Activated CD4-positive, alpha-beta T cell treated with anti-CD3 and anti-CD28 coated beads for 1 hour (primary cell): ENCODE data around the gene SMIM3.
"Not testable (repeated sequence)": the region's sequence is repeated elsewhere in the genome, so short reads cannot be mapped to it uniquely, and the experiment has no call there.

ENCODE experiments used
- DNase-seq: peaks from one replicate; pipeline ENCODE4 v3.0.0-alpha.2; 2020

The SMIM3 gene, protein sequence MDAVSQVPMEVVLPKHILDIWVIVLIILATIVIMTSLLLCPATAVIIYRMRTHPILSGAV

DNA sequence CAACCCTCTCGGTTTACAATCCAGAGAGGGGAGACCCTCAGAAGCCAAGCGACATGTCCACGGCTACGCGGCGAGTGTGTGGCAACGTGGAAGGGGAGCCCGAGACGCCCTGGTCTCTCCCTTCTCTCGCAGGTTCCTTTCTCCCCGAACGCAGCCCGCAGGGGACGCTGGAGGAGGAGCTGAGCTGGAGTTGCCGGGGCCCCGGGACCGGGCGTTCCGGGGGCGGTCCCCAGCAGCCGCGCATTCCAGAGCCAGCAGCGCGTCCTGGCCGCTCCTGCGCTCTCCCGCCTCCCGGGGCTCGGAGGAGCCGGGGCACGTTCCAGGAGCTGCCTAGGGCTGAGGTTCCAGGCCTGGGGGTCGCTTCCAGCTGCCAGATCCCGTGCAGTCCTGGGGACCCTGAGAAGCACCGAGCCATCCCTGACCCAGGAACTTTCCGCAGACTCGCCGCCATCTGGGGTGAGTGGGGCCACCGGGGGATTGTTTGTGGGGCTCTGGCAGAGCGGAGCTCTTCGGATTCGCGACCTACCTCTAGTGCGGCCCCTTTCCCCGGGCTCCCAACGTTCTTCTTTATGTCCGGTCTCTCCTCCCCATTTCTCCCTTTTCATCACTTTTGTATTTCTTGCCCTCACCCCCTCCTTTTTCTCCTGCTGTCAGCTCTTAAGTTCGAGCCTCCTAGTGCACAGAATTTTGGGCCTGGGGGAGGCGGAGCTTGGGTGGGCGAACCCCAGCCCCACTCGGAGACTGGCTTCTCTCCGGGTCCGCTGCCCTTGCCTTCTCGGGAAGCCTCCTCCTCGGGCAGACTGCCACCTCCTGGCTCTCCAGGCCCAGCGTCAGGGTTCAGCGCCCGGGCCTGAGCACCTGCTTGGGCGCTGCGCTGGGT, at the start of gene SMIM3:
SMIM3 (plus strand) TSS at position 241 of the 880 bp plus-strand sequence. CDS start 16,684 bp downstream, outside the sequence.
- peak; percentile 62 for DNase-seq

DNA sequence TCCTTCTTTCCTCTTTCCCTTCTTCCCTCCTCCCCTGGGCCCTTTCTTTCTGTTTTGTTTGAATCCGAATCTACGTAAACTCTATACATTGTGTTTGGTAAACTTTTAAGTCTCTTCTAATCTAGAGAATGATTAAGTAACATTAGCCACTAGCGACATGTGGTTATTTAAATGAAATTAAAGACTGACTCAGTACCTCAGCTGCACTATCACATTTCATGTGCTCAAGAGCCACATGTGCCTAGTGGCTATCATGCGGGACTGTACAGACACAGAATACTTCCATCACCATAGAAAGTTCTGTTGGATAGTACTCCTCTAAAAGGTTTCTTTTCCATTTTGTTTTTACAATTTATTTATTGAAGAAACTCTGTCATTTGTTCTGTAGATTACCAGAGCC, 48.7 kb upstream of the SMIM3 start:
- no peak for DNase-seq

DNA sequence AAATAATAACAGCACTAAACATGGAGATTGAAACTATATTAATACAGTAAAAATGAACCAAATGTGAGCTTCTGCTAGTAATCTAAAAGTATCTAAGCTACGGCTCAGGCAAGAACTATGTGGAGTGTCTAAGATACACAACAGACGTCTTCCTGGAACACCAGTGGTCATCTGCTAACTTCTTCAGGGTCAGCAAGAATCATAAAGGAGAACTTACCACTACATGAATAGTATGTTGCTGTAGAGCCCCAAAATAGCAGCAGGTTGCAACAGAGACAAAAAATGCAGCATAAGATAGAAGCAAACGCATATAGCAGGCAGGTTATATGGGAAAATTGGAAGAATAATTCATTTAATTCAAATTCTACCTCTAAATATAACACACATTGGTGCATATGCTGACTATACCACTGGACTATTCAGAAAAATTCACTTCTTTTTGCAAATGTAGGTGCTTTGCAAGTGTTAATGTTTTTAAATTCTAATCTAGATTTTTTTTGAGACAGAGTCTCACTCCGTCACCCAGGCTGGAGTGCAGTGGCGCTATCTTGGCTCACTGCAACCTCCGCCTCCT, 46.8 kb upstream of the SMIM3 start:
- DNase-seq = no peak

DNA sequence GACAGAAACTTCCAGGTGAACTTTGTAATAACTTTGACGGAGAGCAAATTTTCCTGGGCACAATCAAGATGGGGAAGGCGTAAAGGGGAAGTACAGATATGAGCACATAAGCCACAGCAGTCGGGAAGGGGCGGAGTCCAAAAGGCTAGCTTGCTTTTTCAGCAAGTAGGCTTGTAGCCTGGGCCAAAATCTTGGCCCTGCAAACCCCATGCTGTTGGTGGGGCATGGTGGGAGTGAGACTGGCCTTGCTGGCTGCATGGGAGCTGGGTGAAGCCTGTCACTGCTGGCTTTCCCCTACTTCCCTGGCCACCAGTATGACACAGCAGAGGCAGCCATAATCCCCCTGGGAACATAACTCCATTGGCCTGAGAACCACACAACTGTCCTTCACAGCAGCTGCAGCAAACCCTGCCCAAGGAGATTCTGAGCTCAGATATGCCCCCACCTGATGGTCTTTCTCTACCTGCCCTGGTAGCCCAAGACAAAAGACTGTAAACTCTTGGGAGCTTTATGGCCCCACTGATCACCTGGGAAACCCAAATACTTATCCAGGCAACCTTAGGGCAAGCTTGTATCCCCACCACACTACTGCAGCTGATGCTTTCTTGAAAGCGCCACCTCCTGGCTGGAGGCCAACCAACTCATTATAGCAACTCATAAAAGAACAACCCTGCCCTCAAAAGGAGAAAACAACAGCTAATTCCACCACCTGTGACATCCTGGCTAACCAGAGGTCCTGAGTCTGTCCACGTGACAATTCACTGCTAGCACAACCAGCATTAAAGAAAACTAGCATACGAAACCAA, 43.8 kb upstream of the SMIM3 start:
- DNase-seq = no peak

DNA sequence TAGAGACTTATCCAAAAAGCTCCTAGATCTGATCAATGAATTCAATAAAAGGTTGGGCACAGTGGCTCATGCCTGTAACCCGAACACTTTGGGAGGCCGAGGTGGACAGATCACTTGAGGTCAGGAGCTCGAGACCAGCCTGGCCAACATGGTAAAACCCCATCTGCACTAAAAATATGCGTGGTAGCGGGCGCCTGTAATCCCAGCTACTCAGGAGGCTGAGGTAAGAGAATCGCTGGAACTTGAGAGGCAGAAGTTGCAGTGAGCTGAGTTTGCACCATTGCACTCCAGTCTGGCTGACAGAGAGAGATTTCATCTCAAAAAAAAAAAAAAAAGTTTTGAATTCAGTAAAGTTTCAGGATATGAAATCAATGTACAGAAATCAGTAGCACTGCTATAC, 39.7 kb upstream of the SMIM3 start:
- no peak for DNase-seq

DNA sequence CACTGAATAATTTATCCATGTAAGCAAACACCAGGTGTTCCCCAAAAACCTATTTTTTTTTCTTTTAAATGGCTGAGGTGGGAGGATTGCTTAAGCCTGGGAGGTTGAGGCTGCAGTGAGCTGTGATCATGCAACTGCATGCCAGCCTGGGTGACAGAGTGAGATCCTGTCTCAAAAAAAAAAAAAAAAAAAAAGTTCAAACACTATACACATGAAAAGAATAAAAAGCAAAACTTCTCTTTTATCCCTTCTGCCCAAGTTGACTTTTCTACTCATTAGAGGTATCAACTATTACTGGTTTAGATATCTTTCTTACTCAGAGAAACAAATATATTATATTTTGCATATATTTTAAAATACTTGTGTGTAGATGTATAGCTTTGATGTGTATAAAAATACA, 37.6 kb upstream of the SMIM3 start:
- DNase-seq = no peak

DNA sequence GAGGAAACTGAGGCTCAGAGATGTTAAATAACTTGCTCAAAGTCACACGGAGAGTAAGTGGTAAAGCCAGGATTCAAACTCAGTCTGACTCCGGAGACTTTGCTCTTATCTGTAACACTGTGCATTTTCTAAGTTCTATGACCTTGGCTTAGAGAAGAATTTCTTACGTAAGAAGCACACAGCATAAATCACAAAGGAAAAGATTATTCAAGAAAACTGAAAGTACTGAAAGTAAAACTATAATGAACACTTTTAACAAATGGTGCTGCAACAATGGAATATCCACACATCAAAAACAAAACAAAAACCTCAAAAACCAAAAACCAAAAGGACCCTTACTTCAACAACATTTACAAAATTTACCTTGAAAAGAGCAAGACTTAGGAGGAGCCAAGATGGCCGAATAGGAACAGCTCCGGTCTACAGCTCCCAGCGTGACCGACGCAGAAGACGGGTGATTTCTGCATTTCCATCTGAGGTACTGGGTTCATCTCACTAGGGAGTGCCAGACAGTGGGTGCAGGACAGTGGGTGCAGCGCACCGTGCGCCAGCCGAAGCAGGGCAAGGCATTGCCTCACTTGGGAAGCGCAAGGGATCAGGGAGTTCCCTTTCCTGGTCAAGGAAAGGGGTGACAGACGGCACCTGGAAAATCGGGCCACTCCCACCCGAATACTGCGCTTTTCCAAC, 36.0 kb upstream of the SMIM3 start:
- not testable (repeated sequence) for DNase-seq

DNA sequence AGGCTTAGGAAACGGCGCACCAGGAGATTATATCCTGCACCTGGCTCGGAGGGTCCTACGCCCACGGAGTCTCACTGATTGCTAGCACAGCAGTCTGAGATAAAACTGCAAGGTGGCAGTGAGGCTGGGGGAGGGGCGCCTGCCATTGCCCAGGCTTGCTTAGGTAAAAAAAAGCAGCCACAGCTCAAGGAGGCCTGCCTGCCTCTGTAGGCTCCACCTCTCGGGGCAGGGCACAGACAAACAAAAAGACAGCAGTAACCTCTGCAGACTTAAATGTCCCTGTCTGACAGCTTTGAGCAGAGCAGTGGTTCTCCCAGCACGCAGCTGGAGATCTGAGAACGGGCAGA, 35.4 kb upstream of the SMIM3 start:
- DNase-seq = not testable (repeated sequence)

DNA sequence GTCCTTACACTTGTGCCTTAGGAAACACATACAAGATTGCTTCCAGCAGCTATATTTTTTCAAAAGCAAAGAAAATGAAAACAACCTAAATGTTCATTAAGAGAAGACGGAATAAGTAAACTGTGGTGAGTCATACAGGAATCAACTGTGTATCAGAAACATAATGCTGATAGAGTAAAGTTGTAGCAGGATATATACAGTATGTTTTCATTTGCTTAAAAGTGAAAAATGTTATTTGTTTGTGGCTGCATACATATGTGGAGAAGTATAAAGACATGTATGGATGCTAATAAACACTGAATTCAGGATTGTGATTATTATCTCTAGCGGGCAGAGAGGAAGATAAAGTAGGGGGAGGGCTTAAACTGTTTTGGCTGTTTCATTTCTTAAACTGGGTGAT, 28.1 kb upstream of the SMIM3 start:
- no peak for DNase-seq

DNA sequence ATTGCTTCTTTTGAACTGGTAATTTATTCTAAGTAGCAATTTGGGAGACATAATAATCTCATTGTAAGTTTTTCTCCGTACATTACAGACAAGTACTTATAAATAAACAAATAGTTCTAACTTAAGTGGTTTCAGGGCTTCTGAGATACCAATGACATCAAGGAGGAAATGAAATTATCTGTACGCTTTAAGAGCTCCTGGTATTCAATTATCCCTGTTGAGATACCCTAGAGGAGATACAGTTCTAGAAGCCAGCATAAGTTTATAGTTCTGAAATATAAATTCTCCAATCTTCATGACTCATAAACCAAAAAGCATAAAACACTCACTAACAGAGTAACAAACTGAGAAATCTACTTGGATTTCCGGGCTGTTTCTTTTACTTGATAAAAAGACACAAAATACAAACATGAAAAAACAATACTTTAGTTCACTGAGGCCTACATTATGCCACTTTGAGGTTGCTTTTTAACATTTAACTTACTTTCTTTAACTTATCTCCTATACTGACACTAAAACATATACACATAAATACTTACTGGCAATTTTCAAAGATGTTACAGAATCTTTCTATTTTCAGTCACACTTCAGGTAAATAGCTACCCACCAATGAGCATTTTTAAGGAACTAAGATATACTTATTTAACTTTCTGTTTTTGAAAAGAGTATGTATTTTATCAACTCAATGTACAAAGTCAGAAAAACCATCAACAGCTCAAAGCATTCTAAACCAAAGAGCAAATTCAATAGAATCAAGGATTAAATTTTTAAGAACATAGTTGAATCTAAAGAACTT, 27.3 kb upstream of the SMIM3 start:
- DNase-seq = no peak

DNA sequence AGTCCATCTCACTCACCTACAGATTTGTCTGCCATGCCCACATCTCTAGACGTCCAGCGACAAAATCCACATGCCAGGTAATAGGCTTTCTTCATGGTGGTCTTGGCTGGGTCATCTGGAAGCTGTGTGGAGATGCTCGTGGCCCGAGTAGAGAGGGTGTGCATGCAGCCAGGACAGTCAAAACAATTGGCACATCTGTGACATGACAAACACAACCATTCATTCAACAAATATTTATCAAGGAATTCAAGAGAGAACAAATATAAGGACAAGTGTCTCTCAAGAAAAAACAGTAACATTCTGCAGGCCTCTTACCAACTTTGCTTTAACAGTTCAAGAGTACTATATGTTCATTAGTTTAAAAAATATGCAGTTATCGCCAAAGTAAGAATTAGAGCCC, 25.1 kb upstream of the SMIM3 start:
- DNase-seq = no peak

DNA sequence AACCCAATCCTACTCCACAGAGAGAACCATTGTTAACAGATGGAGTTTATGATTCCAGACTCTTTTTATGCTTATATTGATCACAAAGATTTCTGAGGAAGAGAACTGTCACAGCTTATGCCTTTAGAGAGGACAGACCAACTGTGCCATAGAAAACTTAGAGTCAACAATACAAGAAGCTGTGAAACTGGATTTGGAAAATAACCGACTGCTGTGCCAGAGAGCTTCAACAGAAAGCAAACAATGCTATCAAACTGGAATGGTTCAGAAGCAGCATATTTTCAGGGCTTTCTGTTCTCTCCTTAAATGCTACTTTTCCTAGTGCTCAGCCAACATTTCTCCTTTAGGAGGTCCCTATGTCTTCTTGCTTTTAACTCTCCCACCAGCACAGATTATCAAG, 24.7 kb upstream of the SMIM3 start:
- no peak for DNase-seq

DNA sequence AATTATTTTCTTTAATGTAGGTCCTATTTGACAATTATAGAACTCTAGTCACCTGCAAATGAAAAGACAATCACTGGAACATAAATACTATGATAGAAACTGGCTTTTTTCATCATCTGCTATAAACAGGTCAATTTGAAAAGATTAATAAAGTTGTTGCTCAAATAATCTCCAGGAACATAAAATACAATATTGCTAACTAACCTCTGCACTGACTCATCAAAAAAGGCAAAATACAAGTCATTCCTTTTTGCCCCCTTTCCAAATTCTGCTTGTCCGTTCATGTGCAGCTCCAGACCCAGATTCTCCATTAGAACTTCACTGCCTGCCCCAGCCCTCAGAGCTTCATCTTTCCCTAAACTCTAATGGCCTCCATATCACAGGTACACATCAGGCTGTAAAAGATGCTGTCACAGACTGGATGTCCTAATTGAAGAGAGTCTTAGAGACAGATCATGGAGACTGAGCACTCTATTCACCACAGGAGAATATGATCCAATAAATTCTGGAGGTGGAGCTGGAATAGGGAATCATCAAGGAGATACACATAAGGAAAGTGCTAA, 21.4 kb upstream of the SMIM3 start:
- DNase-seq = no peak

DNA sequence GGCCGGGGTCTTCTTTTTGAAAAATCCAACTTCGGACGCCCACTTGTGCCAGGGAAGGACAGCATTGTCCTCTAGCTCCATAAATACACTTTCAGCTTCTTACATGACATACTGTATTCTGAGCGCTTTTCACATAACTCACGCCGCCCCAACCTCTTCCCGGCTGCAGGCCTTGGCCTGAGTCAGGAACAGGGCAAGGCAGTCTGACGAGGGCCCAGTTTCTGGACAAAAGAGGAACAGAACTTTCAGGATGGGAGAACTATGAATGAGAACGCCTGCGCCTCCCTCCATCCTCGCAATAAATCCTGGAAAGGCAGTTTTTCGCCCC, 20.4 kb upstream of the SMIM3 start:
- no peak for DNase-seq

DNA sequence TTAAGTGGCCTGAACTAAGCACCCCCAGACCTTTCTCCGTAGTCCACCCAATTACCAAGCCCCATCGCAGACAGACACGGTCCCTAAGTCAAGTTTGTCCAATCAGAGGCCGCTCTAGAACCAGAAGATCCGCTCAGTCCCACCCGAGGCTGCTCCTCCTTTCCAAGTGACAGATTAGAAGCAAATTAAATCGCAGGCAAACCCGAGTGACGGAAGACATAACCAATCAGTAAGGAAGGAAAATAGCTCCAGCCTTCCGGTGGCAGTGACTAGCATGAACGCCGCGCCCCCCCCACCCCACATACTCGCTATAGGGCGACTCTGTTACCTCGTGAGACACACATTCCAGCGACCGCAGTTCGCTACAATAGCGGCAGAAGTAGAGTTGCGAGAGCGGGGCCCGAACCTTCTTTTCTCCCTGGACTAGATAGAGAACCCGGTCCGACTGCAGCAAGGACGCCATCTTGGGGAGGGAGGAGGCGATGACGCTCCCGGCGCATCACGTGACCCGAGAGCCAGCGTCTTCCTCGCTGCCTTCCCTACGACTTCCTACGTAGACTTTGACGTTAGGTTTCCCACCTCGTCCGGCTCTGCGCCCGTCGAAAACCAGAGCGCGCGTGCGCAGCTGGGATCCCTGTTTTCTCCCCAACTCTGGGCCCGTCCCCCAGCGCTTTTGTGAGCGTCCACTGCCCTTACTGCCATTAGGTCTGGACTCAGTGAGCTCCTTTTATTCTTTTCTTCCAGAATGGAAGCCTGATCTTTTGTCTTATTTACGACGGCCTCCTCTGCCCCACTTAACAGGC, 19.8 kb upstream of the SMIM3 start, which contains the start of gene DCTN4:
DCTN4 (minus strand) TSS at position 487 of the 803 bp plus-strand sequence; CDS start at position 463, 24 bp downstream.
- peak; percentile 88 for DNase-seq

DNA sequence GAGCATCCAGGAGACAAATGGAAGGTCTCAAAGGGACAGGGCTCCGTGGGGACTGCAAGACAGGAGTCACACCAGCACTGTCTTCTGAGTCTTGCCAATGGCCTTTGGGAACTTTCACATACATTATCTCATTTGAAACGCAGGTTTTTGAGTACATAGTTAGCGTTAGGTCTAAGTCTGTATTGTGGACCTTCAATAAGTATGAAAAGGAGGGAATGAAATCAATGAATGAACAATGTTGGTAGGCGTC, 19.3 kb upstream of the SMIM3 start:
- no peak for DNase-seq

DNA sequence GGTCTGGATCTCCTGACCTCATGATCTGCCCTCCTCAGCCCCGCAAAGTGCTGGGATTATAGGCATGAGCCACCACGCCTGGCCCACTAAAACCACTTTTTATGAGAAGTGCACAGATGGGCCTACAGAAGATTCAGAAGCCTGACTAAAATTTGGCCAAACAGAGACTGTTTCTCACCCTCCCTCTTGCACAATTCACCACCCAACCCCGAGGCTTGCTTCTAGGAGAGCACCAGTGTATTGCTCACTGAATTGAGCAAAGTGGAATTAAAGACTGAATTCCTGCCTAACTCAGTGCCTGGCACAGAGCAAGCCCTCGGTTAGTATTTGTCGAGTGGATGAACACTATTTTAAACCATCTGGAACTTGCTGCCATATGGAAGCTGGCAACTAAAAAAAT, 16.3 kb upstream of the SMIM3 start:
- no peak for DNase-seq

DNA sequence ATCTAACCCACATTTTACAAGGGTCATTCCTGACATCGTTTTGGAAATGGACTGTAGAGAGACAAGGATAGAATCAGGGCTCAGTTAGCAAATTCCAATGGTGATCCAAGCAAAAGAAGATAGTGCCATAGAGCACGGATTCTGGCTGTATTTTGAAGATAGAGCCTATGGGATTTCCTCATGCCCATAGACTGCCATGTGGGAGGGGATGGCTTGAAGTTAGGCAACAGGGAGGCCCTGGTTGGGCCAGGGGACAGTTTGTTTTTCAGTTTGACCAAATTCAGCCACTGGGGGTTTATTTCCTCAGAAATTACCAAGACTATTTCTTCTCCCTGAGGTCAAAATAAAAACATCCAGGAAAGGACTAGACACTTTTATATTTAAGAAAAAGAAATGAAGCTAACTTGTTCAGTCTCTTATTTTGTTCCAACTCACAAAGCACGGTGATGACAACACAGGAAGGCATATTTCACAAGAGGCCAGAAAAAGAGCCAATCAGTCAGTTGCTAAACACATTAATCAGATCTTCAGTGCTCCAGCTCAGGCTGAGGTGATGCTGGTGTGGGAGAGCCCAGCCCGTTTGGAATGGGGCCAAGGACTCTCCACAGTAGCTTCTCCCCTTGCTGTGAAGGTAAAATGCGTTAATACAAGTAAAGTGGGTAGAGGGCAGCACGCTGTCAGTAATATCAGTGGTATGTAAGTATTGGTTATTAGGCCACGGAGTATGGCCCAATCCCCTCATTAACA, 15.4 kb upstream of the SMIM3 start:
- no peak for DNase-seq

DNA sequence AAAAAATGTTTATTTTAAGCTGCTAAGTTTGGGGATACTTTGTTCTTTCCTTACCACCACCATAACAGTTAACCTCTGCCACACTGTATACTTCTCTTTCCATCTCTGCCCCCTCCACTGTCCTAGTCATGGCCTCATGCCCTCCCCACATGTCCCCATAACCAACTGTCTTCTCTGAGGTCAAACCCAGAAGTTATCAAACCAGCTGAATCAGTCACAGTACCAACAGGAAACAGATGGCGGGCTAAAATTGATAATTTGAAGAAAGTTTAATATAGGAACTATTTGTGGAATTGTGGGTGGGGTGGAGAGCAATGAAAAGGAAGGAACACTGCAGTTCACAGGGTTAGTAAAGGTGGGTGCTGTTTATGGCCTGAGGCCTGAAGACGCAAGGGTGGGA, 14.0 kb upstream of the SMIM3 start:
- DNase-seq = no peak

DNA sequence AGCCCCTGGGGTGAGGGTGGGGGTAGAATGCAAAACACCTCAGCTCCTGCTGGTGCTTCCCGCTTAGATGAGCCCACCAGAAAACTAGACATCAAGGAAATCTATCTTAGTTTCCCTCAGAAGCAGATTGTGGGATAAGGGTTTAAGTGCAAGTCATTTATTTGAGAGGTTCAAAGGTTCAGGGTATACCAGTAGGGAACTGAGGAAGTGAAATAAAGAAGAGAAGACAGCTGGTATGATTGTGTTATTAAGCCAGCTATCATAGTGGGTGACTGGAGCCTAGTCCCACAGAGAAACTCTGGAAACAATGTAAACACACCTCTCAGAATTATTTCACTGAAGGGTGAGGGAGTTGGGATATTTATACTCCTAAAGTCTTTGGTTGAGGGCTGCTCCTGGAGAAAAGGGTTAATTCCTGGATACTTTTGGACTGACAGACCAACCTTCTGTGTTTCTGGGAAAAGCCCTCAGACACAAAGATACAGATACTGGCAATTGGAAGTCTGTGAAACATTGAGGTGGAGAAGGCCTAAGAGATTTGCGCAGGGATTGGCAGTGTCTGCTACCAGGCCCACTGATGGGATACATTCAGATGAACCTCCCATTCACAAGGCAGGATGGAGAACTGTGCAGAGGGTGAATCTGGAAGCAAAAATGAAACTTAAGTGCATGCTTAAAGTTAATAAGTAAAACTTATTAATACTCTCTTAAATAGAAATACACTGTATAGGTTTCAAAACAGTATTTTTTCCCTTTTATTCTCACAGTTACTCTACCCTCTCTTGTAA, 13.4 kb upstream of the SMIM3 start:
- no peak for DNase-seq
